ENCODE data around the gene GALNT10. TPM values are rescaled to one million over a fixed set of nuclear protein-coding genes. Genes with fewer than 3 reads are reported as not detected.

The GALNT10 gene
- total and polyA plus RNA-seq, 2 of the 8 experiments (the other 6 are each of a cell fraction or from before 2014, with no cell fraction given) = 4.6 to 15.5 TPM

GRCh38 chr5:154269414-154269813, 78.9 kb downstream of the GALNT10 start (continued):
- TF ChIP-seq KDM5A (IDR thresholded peaks at IDR 0.05; ENCODE audit: low read length) = no peak
- TF ChIP-seq SAP30 (IDR thresholded peaks at IDR 0.05; ENCODE audit: insufficient read depth, insufficient replicate concordance, low read length) = no peak
- TF ChIP-seq ATF2 (IDR thresholded peaks at IDR 0.05; ENCODE audit: low read length) = no peak
